ENCODE measurements around the gene EXD3.

- TF ChIP-seq CTCF (IDR thresholded peaks at IDR 0.05) (no peak), POLR2A (IDR thresholded peaks at IDR 0.05; ENCODE audit: low read depth) (no peak), EP300 (IDR thresholded peaks at IDR 0.05) (no peak)
Observed at GRCh38 chr9:137318602-137319001, 104.4 kb downstream of the EXD3 start.

Measured in esophagus muscularis mucosa (tissue), 4 donors.